ENCODE results near the gene ENPP1. TPM values are rescaled to one million over a fixed set of nuclear protein-coding genes. Genes with fewer than 3 reads are reported as not detected.

The ENPP1 gene
- total and polyA plus RNA-seq, 9 of the 15 experiments (the other 6 are each of a cell fraction or from before 2014, with no cell fraction given), result 0.03 to 0.56 (median 0.14) TPM

- TF ChIP-seq HDGF (IDR thresholded peaks at IDR 0.05), result no peak
- TF ChIP-seq NFE2 (IDR thresholded peaks at IDR 0.05; ENCODE audit: low read depth), result no peak
- TF ChIP-seq TEAD4 (IDR thresholded peaks at IDR 0.05; ENCODE audit: low read length), result no peak
- no peak for TF ChIP-seq TEAD4 (CRISPR knock-in tag; IDR thresholded peaks at IDR 0.05; ENCODE audit: borderline replicate concordance)
Observed at GRCh38 chr6:131787766-131788712, 19.8 kb upstream of the ENPP1 start (continued).

GRCh38 chr6:131789219-131789618 lies 18.6 kb upstream of the ENPP1 start:
- H3K36me3 ChIP-seq (ENCODE audit: control insufficient read depth, insufficient read depth, low read length), result no peaks in the 10 kb centered on the region
- TF ChIP-seq MYNN (IDR thresholded peaks at IDR 0.05) (no peak), MYNN (CRISPR knock-in tag; IDR thresholded peaks at IDR 0.05) (no peak), RBBP5 (IDR thresholded peaks at IDR 0.05; ENCODE audit: borderline replicate concordance, insufficient read depth, low read length, poor library complexity, severe bottlenecking) (no peak), ZNF57 (CRISPR knock-in tag; IDR thresholded peaks at IDR 0.05) (no peak), FOXJ3 (CRISPR knock-in tag; IDR thresholded peaks at IDR 0.05) (no peak), PHTF2 (CRISPR knock-in tag; IDR thresholded peaks at IDR 0.05) (no peak), SIX5 (IDR thresholded peaks at IDR 0.05; ENCODE audit: borderline replicate concordance in 1 of 2, insufficient read depth in 1 of 2, low read depth in 1 of 2, low read length in 2 of 2) (no peak), CBFB (CRISPR knock-in tag; IDR thresholded peaks at IDR 0.05) (no peak), PTBP1 (IDR thresholded peaks at IDR 0.05; ENCODE audit: low read depth, low read length) (no peak), ZNF586 (CRISPR knock-in tag; conservative IDR thresholded peaks at IDR 0.05) (no peak), NFIX (CRISPR knock-in tag; IDR thresholded peaks at IDR 0.05; ENCODE audit: low read depth) (no peak), HNRNPK (IDR thresholded peaks at IDR 0.05; ENCODE audit: low read depth, low read length, poor library complexity, severe bottlenecking) (no peak), ZBTB12 (CRISPR knock-in tag; IDR thresholded peaks at IDR 0.05) (no peak), TAF15 (IDR thresholded peaks at IDR 0.05; ENCODE audit: low read depth, low read length) (no peak), MNT (conservative IDR thresholded peaks at IDR 0.05) (no peak)
- in situ Hi-C loops (cut with MboI) (no loop called here), intact Hi-C loops (cut with micrococcal nuclease) (no loop called here)
- no peaks in the 10 kb centered on the region for H3K9me1 ChIP-seq (ENCODE audit: control insufficient read depth, insufficient read depth, low read length)
- no peaks in the 10 kb centered on the region for H4K20me1 ChIP-seq (replicated peaks; ENCODE audit: control insufficient read depth, insufficient read depth, low read length)
- no peak overlapping the region for H3K4me3 ChIP-seq
- ATAC-seq (no peak), FAIRE-seq (no peak), DNase-seq (ENCODE audit: extremely low read depth in 1 of 4, low spot score in 3 of 4) (no peak)
- H3K4me2 ChIP-seq (ENCODE audit: insufficient read depth, low read length), result no peak overlapping the region
- no peak overlapping the region for H3K27ac ChIP-seq (ENCODE audit: extremely low read depth, low read depth, low read length)
- no peak overlapping the region for H3K9ac ChIP-seq (ENCODE audit: insufficient read depth in 1 of 2, low read depth in 2 of 2, low read length in 2 of 2)
- ChIA-PET POLR2A (no interaction called here), CTCF (ENCODE audit: low intra/inter-chr PET ratio) (no interaction called here)
- 7% methylated on average over 1 of the region's 1 CpG for WGBS (ENCODE audit: insufficient coverage, low coverage, missing lambda C conversion rate)
- H3K27me3 ChIP-seq (ENCODE audit: control insufficient read depth in 2 of 2, insufficient read depth in 2 of 2, low read length in 2 of 2), result peaks cover 0 to 5% of the 10 kb centered on the region in 2 experiments; a peak in 2 of 5 replicates
- H3K9me3 ChIP-seq (replicated peaks; ENCODE audit: control insufficient read depth, insufficient read depth, low read depth, low read length), result no peaks in the 10 kb centered on the region
- no TSS peak for BruUV-seq (replicated peaks)
- no peaks in the 10 kb centered on the region for H3K79me2 ChIP-seq (ENCODE audit: control insufficient read depth, insufficient read depth, low read length)
- H2AFZ ChIP-seq (ENCODE audit: low read depth, low read length), result no peak overlapping the region
- no peaks in the 10 kb centered on the region for H3K4me1 ChIP-seq (replicated peaks in 1 of 2; ENCODE audit: control insufficient read depth in 2 of 2, insufficient read depth in 2 of 2, low read length in 2 of 2)

Measured in K562 (cell line).